Ascending aorta (tissue), 2 donors: ENCODE measurements around the gene SEPTIN12. TPM values are rescaled to one million over a fixed set of nuclear protein-coding genes. Genes with fewer than 3 reads are reported as not detected.

Experiments
- DNase-seq, 2 donors: peaks; one replicate each; pipeline ENCODE4 v3.0.0-alpha.2; 2019; ENCODE audit warnings: low spot score in 2 of 2
- H3K27ac ChIP-seq, 2 donors: fragments of 200-600 bp; sonication (generic); one replicate each; pipeline ENCODE4 v1.5.1; 2016 to 2017; ENCODE audit warnings: mild to moderate bottlenecking in 1 of 2
- H3K27me3 ChIP-seq: fragments of 200-600 bp; sonication (generic); one replicate; pipeline ENCODE4 v1.5.1; 2017
- H3K36me3 ChIP-seq, 2 donors: fragments of 200-600 bp; sonication (generic); one replicate each; pipeline ENCODE4 v1.5.1; 2016
- H3K4me1 ChIP-seq, 2 donors: fragments of 200-600 bp; sonication (generic); one replicate each; pipeline ENCODE4 v1.5.1; 2016 to 2017; ENCODE audit warnings: mild to moderate bottlenecking in 1 of 2
- H3K4me3 ChIP-seq, 2 donors: fragments of 200-600 bp; sonication (generic); one replicate each; pipeline ENCODE4 v1.5.1; 2016 to 2017; ENCODE audit warnings: mild to moderate bottlenecking in 1 of 2
- H3K9me3 ChIP-seq, 2 donors: fragments of 200-600 bp; sonication (generic); one replicate each; pipeline ENCODE4 v1.5.1; 2016
- CTCF ChIP-seq, 3 experiments: fragments of 200-600 bp in 2 of 3; fragments of 450-650 bp in 1 of 3; sonication (generic) in 2 of 3; IDR thresholded peaks; one replicate each; pipeline ENCODE4 v1.5.1; 2016 to 2019; ENCODE audit warnings: antibody characterized with exemption in 3 of 3, mild to moderate bottlenecking in 1 of 3, moderate library complexity in 1 of 3
- intact Hi-C: fragments of 100-400 bp; cut with DNase I; formaldehyde crosslinking; loops from one replicate; pipeline ENCODE4 v1.15.1; 2023
- total RNA-seq: library from RNA; depleted of rRNA; stranded (reverse); fragments of >200 nt; gene quantifications from one replicate; pipeline ENCODE4 v1.1.0, GENCODE V29; 2016

The SEPTIN12 gene
- total RNA-seq, 1 donor from 2014 or later = not detected

DNA sequence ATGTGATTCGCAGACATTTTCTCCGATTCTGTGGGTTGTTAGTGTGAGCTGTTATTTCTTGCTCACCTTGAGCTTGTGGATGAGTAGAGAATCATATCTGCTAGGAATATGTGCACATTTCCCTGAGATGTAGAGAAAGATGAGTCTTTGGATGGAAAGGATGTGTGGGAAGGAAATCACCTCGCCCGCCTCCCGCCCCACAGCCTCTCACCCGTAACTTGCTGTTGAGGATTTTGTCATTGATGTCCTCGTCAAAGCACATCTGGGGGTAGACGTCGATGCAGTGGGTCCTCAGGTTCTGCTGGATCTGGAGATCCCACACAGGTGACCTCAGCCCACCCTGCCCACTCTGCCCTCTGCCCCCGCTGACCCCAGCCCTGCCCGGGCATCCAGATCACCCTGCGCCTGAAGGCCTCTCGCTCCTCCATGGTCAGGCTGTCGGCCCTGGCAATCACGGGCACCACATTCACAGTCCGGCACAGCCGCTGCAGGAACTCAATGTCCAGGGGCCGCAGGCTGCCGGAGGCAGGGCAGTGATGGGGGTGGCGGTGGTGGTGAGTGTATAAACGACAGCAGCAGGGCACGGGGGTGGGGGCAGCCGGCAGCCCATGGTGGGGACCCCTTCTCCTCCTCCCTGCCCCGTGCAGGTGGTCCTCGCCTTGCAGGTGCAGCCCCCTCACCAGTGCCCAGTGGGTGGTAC lies 4.7 kb downstream of the SEPTIN12 start:
- no peaks in the 10 kb centered on the region for H3K4me1 ChIP-seq
- no peak overlapping the region for H3K27ac ChIP-seq
- H3K9me3 ChIP-seq = no peaks in the 10 kb centered on the region
- H3K36me3 ChIP-seq = no peaks in the 10 kb centered on the region
- intact Hi-C loops = no loop called here
- H3K27me3 ChIP-seq = no peaks in the 10 kb centered on the region
- H3K4me3 ChIP-seq = no peak overlapping the region
- TF ChIP-seq CTCF (IDR thresholded peaks at IDR 0.05) = no peak
- DNase-seq = no peak

DNA sequence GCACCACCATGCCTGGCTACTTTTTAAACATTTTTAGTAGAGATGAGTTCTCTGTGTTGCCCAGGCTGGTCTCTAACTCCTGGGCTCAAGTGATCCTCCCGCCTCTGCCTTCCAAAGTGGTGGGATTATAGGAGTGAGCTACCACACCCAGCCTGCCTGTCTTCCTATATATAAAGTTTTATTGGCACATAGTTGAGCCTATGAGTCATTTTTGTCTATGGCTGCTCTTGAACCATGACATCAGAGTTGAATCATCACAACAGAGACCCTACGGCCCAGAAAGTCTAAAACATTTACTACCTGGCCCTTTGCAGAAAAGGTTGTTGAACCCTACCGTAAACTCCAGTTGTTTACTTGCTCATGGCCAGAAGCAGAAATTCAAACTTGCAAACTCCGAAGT lies 7.9 kb downstream of the SEPTIN12 start:
- Histone ChIP-seq H3K4me3 (no peak overlapping the region), H3K27me3 (no peaks in the 10 kb centered on the region), H3K9me3 (no peaks in the 10 kb centered on the region), H3K27ac (no peak overlapping the region), H3K4me1 (no peaks in the 10 kb centered on the region), H3K36me3 (no peaks in the 10 kb centered on the region)
- no peak for TF ChIP-seq CTCF (IDR thresholded peaks at IDR 0.05)
- DNase-seq = no peak
- intact Hi-C loops = no loop called here

- no peaks in the 10 kb centered on the region for H3K36me3 ChIP-seq
- no peak for TF ChIP-seq CTCF (IDR thresholded peaks at IDR 0.05)
- H3K27ac ChIP-seq = no peak overlapping the region
- no peaks in the 10 kb centered on the region for H3K9me3 ChIP-seq
- H3K27me3 ChIP-seq = no peaks in the 10 kb centered on the region
- no peak for DNase-seq
- no peaks in the 10 kb centered on the region for H3K4me1 ChIP-seq
- no peak overlapping the region for H3K4me3 ChIP-seq
- intact Hi-C loops = no loop called here
Observed at GRCh38 chr16:4778050-4778392, 10.1 kb downstream of the SEPTIN12 start.

- Histone ChIP-seq H3K9me3 (no peaks in the 10 kb centered on the region), H3K27ac (no peak overlapping the region), H3K27me3 (no peaks in the 10 kb centered on the region), H3K36me3 (no peaks in the 10 kb centered on the region), H3K4me1 (no peaks in the 10 kb centered on the region), H3K4me3 (no peak overlapping the region)
- intact Hi-C loops = no loop called here
- no peak for DNase-seq
- TF ChIP-seq CTCF (IDR thresholded peaks at IDR 0.05) = no peak
Observed at GRCh38 chr16:4777339-4778049, 10.7 kb downstream of the SEPTIN12 start.

DNA sequence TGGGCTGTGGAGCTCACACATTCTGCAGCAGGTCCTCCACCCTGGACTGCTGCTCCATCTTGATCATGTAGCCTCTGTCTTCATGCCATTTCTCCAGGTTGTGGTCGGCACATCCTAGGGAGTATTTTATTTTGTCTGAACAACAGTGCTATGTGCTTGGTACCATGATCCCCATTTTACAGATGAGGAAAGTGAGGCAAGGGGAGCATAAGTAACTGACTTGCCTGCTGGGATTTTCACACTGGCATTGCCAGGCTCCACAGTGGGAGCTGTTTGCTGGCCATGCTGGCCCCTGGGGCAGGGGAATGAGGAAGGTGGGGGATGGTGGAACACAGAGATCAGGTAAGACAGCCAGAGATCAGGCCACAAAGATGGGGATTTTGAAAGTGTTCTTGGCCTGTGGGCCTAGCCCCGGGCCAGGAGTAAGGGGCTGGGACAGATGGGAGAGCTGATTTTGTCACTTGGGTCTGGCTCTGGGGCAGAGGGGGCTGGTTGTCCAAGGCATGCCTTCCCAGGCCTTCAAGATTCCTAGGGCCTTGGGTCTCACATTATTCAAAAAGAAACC lies 11.9 kb downstream of the SEPTIN12 start:
- no peak for TF ChIP-seq CTCF (IDR thresholded peaks at IDR 0.05)
- intact Hi-C loops = no loop called here
- no peak overlapping the region for H3K27ac ChIP-seq
- H3K27me3 ChIP-seq = no peaks in the 10 kb centered on the region
- no peaks in the 10 kb centered on the region for H3K36me3 ChIP-seq
- H3K9me3 ChIP-seq = no peaks in the 10 kb centered on the region
- DNase-seq = no peak
- no peaks in the 10 kb centered on the region for H3K4me1 ChIP-seq
- H3K4me3 ChIP-seq = no peak overlapping the region
